Measurements from ENCODE around the gene TSR1. TPM values are rescaled to one million over a fixed set of nuclear protein-coding genes. Genes with fewer than 3 reads are reported as not detected.
"Not testable (repeated sequence)": the region's sequence is repeated elsewhere in the genome, so short reads cannot be mapped to it uniquely, and the experiment has no call there.

Gene TSR1
- total RNA-seq, 1 donor from 2014 or later, result 8.7 TPM

DNA sequence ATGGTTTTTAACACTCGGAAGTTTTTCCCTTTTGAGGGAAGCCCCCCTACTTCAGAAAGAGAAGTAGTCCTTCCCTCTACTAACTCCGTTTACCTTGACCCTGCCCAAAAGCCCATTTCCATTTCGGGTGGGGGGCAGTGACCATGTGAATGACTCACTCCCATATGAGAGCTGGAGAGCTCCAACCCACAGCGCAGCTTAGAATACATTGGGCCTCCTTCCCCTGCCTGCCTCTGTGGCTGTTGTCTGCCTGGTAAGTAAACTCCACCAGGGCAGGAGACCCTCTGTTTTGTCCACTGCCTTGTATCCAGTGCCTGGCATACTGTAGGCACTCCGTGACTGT, 2.0 kb upstream of the TSR1 start:
- ATAC-seq (no peak), DNase-seq (ENCODE audit: low spot score) (no peak)

DNA sequence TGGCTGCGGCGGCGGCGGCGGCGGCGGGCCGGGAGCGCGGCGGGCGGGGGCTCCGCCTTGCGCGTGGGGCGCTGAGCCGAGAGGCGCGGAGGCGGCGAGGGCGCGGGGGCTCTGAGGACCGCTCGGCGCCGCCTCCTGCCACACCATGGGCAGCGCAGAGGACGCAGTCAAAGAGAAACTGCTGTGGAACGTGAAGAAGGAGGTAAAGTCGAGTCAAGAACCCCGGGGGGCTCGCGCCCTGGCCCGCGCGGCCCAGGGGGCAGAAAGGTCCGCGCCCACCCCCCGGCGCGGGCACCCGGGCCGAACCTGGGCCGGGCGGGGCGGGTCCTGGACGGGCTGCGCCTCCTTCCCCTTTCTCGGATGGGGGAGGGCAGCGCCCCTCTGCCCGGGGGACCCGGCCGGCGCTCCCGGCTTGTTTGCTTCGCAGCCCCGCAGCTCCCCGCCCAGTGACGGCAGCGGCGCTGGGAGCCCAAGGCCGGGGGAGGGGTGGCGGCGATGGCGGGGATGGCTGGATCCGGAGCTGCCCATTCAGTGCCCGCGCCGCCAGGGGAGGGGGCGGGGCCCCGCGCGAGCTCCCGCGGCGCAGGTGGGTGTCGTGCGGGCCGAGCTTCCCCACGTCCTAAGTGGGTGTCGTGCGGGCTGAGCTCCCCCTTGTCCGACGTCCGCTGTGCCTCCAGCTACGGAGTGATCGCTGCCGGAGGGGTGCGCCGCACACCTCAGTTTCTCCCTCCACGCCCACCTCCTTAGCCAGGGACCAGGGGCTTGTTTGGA, 1.5 kb upstream of the TSR1 start:
- DNase-seq (ENCODE audit: low spot score), result peak; percentile 64
- ATAC-seq, result peak; percentile 63

DNA sequence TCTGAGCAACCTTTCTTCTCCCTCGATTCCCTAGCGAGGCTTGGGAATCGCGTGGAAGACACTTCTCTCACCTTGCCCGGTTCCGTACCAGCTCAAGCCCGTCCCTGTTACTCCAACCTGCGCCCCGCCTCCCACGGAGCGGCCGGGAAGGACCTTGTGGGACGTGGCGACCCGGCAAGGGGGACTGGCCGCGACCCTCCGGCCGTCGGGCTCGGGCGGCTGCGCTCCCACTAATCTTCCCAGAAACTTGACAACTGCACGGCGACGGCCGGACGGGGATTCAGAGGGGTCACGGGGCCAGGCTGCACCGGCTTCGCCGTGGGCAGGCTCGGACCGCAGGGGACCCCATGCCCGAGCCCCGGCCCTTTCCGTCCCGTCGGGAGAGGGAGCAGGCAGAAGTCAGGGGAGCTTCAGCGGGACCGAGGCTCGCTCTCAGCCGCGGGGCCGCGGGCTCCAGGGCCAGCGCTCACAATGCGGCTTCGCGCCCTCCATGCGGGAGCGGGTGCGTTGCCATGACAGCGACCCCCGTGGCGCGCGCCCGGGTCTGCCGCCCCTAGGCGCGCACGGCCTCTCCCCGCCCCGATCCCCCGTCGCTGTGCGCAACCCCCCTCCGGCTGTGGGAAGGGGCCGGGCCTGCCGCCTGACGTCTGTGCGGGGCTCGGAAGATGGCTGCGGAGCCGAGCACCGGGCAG, 741 bp upstream of the TSR1 start, which contains the start of gene SGSM2:
Gene SGSM2, plus strand, starts transcription at position 650 of the 692 bp plus-strand sequence. CDS start 188 bp downstream, outside the sequence.
- ATAC-seq, result peak; percentile 52
- DNase-seq (ENCODE audit: low spot score), result peak; percentile 61

DNA sequence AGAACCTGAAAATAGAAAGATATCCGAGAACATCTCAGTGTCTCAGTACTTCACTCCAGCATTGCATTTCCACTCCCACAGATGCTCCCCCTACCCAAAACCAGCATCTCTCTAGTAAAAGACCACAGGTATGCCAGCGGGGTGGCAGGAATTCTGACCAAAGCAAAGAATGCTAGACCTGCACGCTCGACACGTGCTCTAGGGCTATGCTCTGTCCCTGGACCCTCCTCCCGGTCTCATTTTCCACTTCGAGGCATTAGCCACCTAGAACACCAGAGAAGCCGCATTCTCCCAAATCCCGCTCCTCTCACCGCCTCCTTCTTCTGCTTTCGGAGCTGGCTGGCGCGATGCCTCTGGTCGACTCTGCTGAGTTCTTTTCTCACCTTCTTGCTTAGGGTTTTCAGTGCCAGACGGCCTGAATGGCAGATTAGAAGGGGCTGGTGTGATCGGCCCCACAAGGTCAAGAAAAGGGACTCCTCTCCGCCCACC, 487 bp downstream of the TSR1 start:
- DNase-seq (ENCODE audit: low spot score) (no peak), ATAC-seq (no peak)

DNA sequence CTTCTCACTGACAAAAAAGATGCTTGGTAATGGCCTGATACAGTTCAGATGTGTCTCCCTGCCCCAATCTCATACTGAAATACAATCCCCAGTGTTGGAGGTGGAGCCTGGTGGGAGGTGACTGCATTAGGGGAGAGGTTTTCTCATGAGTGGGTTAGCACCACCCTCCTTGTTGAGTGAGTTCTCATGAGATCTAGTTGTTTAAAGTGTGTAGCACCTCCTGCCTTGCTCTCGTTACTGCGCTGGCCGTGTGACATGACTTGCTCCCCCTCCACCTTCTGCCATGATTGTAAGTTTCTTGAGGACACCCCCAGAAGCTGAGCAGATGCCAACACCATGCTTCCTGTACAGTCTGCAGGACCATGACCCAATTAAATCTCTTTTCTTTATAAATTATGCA, 5.0 kb downstream of the TSR1 start:
- DNase-seq (ENCODE audit: low spot score), result no peak

DNA sequence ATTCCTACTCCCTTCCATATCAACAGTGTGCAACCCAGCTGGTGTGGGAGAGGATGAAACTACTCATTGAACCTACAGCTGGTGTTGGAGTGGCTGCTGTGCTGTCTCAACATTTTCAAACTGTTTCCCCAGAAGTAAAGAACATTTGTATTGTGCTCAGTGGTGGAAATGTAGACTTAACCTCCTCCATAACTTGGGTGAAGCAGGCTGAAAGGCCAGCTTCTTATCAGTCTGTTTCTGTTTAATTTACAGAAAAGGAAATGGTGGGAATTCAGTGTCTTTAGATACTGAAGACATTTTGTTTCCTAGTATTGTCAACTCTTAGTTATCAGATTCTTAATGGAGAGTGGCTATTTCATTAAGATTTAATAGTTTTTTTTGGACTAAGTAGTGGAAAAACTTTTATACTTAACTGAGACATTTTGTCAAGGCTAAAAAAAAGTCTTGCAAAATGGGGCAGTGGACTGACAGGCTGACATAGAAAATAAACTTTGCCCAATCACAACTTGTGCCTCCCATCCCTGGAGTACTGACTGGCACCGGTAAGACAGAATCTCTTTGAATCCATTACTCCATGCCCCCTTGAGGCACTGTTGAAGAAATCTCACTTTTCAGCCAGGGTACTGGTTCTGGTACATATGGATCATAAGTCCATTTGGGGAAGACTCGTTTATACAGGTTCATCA, 12.5 kb downstream of the TSR1 start:
- no peak for ATAC-seq
- no peak for DNase-seq (ENCODE audit: low spot score)

More for the DNA sequence above, 5.0 kb downstream of the TSR1 start:
- no peak for ATAC-seq

DNA sequence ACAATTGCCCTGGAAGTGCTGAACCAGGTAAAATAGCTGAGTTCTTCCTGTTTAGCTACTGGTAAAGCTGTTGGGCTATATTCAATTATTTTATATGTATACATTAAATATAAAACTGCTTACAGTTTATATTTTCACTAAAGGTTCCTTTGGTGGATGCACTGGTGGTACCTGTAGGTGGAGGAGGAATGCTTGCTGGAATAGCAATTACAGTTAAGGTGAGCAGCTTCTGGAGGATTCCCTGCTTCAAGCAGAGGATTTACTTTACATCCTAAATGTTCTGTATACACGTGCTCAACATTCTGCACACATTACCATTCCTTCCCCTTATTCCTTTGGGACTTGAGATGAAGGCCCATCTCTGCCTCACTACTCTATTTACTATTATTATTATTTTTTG, 14.9 kb downstream of the TSR1 start:
- DNase-seq (ENCODE audit: low spot score) (no peak), ATAC-seq (no peak)

DNA sequence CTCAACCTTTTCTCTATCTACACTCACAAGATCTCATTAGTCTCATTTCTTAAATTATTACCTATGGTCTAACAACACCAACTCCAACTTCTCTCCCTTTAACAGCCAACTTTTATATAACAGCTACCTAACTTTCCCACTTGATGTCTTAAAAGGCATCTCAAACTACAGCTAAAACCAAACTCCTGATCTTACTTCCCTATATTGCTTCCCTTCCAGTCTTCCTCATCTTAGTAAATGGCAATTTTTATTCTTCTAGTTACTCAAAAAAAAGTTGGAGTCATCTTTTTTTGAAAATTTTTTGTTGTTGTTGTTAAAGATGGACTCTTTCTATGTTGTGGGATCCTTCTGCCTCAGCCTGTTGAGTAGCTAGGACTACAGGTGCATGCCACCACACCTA, 17.2 kb downstream of the TSR1 start:
- no peak for ATAC-seq
- no peak for DNase-seq (ENCODE audit: low spot score)

DNA sequence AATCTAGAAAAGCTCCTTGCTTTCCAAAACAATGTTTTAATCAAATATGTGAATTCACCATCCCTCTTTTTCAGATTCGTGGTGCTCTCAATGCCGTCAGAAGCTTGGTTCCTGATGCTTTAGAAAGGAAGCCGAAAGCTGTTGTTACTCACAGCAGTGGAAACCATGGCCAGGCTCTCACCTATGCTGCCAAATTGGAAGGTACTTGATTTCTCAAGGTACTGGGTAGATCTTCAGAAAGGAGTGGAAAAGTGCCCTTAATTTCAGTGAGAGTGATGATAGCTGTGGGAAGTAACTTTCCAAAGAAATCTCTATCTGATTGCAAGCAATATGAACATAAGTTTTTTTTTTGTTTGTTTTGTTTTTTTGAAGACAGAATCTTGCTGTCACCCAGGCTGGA, 18.5 kb downstream of the TSR1 start:
- DNase-seq (ENCODE audit: low spot score), result no peak
- no peak for ATAC-seq

DNA sequence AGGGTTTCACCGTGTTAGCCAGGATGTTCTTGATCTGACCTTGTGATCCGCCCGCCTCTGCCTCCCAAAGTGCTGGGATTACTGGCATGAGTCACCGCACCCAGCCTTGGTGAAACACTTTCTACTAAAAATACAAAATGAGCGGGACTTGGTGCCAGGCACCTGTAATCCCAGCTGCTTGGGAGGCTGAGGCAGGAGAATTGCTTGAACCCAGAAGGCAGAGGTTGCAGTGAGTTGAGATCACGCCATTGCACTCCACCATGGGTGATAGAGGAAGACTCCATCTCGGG, 19.4 kb downstream of the TSR1 start:
- DNase-seq (ENCODE audit: low spot score); ATAC-seq: not testable (repeated sequence)

DNA sequence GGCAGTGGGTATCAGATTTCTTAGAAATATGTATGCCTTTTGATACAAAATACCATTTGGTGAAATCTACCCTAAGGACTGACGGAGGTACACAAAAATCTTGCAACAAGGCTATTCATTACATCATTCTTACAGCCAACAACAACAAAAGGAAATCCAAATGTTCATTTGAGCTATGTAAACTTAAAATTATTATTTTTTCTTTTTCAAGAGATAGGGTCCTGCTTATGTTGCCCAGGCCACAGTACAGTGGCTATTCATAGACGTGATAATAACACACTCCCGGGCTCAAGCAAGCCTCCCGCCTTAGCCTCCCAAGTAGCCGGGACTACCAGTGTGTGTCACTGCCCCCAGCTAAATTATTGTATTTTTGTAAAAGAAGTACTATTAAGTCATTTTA, 23.5 kb downstream of the TSR1 start:
- no peak for ATAC-seq
- DNase-seq (ENCODE audit: low spot score), result no peak

DNA sequence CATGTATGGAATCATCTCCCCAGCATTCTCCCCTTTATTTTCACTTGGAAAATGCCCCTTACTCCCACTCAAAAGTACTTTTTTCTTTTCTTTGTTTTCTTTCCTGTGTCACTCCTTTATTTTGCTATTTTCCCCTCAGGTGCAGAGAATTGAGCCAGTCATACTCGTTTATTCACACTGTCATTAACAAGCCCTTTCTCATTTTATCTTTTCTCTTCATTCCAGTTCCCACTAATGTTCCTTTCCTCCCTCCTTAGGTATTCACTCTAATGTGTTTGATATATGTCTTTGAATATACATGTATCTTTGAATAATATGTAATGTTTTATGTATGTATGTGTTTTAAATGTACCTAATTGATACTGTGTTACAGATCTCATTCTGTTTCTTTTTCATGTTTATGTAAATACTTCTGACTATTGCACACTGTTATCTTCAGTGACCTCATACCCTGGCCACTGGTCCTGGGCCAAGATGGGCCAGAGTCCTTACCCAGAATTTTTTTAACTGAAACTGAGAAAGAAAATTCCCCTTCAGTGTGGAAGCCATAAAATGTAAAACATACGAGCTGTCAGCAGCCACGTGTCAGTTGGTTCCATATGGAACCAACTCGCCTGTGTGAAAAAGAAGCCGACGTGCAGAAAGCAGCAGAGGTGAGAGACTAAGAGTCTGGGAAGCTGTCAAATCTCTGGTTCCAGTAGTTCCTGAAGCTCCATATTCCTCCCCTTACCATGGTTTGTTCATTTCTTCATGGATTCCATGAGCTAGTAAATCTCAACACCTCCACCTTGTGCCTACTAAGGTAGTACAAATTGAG, 26.7 kb downstream of the TSR1 start:
- ATAC-seq (peak; percentile 90), DNase-seq (ENCODE audit: low spot score) (peak; percentile 70)

DNA sequence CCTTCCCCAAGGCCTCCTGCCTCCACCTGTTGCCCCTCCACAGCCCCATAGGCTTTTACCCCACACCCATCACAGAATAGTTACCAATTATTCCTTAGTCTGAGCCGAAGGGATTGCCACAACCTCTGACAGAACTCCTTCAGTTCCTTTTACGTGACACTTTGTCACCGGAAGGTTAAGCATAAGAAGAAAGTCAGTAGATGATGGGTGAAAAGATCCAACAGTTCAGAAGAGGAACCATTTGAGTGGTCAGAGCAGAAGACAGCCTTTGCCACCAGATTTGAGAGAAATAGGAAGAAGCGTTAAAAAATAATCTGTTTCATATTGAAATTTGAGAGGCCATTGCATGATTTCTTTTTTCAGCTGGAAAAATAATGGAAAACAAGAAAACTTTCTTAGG, 31.3 kb downstream of the TSR1 start:
- ATAC-seq (no peak), DNase-seq (ENCODE audit: low spot score) (no peak)

DNA sequence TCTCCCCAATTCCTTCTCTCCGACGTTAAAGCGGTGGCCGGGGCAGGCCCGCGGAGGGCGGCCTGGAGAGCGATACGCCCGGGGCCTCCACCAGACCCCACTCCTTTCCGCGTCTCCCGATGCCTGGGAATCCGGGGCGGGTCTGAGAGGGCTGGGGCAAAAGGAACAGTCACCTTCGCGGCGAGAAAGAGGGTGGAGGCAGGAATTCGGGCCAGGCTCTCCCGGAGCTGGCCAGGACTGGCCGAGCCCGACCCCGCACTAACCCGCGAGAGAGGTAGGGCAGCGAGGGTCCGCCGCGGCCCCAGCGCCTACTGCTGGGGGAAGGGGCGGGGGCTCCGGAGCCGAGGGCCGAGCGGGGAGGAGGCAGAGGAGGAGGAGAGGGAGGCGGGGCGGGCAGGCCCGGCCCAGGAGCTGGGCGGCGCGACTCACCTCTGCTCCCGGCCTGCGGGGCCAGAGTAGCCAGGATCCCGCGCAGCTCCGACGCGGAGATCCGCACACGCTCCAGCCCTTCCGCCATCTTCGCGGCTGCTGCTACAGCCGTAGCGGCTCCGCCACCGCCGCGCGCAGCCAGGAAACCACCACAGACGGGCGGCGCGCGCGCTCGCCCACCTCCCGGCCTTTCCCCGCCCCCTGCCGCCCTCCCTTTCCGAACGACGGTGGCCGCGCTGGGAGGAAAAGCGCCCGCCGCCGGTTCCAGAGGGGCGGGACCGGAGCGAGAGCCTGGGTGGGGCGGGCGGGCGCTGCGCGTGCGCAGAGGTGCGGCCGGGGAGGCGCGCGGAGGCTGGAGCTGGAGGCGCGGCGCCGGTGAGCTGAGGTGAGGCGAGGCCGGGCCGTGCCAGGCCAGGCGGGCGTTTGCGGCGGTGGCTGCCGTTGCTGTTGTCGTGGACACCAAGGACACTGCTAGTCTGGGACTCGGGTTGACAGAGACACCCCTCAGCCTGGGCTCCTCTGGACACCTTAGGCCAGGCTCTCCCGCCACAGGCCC, 32.8 kb downstream of the TSR1 start, which contains the start of the genes SMG6 and SRR:
Gene SMG6, minus strand, starts transcription at position 582 of the 985 bp plus-strand sequence. Its CDS starts 65 bp downstream, at position 517.
Gene SRR, plus strand, starts transcription at position 747 of the 985 bp plus-strand sequence. CDS start 11,611 bp downstream, outside the sequence.
- peak; percentile 95 for ATAC-seq
- DNase-seq (ENCODE audit: low spot score), result peak; percentile 93

DNA sequence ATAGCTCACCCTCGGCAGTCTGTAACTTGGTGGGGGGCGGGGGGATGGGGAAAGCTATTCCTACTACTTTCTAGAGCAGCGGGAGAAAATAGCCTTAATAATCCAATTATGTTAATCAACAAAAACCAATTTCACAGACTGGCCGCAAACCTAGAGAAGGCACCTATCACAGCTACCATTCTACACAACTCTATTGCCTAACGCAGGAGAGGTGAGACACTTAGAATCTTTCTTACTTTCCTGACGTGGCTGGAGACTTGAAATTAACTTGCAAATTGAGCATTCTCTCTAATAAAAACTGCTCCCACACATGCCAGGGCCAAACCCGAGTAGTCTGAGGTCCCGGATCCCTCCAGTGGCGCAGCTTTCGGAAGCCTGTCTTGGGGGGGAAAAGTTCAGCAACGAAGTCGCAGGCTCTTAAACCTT, 33.5 kb downstream of the TSR1 start:
- DNase-seq (ENCODE audit: low spot score) (no peak), ATAC-seq (no peak)

DNA sequence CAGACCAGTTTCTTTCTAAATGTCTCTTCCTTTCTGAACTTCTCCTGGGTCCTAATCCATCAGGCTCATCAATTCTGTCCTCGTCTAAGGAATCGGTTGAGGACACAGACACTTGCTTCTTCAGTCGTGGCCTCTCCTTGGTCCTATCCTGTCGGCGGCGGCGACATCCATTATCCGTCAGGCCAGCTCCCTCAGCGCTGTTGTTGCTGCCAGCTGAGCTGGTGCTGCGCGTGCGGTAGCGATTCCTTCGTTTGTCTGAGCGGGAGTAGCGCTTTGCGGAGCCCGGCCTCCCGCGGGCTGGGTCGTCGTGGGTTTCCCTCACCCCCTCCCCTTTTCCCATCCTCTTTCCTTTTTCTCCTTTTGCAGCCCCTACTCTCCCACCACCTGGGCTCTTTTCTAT, 36.5 kb downstream of the TSR1 start:
- DNase-seq (ENCODE audit: low spot score), result no peak
- no peak for ATAC-seq

DNA sequence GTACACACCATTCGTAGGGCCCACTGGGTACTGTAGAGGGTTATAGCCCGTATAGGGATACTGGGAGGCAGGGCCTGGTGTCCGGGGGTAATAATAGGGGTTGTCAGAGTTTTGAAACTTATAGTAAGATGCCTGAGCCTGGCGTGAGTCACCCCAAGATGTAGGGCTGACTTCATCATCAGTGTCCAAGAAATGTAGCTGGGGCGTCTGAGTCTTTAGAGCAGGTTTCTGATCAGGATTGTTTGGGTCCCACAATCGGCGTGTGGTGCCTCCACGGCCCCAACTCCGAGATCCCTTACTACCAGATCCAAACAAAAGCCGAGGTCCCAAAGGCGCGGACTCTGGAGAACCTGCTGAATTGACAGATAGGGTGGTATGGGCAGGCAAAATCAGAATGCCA, 37.1 kb downstream of the TSR1 start:
- ATAC-seq, result no peak
- DNase-seq (ENCODE audit: low spot score), result no peak

DNA sequence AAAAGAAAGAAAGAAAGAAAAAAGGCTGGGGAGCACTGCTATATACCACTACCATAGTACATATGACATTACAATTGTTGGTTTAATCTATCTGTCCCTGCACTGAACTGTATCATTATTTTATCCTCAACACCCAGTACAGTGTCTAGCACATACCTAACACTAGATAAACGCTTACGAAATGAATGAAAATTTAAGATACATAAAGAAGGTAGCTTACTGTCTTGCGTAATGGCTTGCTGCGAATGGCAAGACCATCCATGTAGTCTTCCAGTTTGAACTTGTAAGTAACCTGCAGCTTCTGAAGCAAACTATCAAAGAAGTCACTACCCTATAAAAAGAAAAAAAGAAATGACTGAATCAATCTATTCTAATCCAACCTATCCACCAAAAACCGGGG, 39.2 kb downstream of the TSR1 start:
- no peak for ATAC-seq
- no peak for DNase-seq (ENCODE audit: low spot score)

DNA sequence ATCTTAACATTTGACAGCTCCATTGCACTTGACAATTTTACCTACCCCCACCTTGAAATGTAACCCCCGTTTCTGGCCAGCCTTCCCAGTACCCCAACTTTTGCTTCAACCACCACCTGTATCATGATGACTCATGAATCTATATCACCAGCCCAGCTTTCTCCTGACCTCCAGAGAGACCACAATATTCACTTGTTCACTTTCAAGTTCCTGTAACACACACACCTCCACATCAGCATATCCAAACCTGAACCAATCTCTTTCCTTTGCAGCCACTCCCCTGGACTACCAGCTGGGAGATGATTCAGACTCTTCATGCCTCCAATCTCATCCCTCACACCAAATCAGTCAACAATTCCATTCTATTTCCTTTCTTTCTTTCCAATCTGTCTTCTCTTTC, 40.7 kb downstream of the TSR1 start:
- no peak for DNase-seq (ENCODE audit: low spot score)

DNA sequence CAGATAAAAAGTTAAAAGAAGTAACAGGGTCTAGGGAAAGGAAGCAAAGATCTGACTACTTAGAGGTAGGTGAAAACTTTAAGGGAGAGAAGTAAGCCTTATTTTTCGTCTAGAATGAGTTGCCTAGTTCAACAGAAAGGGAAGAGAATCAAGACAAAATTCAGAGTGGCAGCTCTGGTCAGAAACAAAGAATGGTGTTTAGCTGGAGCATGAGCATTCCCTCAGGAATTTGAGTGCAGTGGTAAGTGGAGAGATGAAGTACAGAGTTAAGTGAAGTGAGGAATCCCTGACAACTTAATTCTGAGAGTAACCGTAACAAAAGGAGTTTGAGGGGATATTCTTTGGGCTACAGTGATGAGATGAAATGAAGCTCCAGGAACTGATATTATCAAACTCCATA, 44.2 kb downstream of the TSR1 start:
- no peak for ATAC-seq
- no peak for DNase-seq (ENCODE audit: low spot score)

More for the DNA sequence above, 40.7 kb downstream of the TSR1 start:
- no peak for ATAC-seq

Data from left lobe of liver (tissue), 2 donors.